Astrocyte (in vitro differentiated cells and primary cell): ENCODE data around the gene P2RY12.

Experiments
- CTCF ChIP-seq: IDR thresholded peaks from 2 replicates; pipeline ENCODE4 v1.5.1; 2011; ENCODE audit warnings: low read depth, mild to moderate bottlenecking, inconsistent platforms, low read length, moderate library complexity; ENCODE audit not compliant: insufficient read depth
- EZH2 ChIP-seq: IDR thresholded peaks from 2 replicates; pipeline ENCODE4 v1.6.1; 2012; ENCODE audit warnings: mild to moderate bottlenecking, low read length, inconsistent platforms; ENCODE audit not compliant: insufficient read depth

DNA sequence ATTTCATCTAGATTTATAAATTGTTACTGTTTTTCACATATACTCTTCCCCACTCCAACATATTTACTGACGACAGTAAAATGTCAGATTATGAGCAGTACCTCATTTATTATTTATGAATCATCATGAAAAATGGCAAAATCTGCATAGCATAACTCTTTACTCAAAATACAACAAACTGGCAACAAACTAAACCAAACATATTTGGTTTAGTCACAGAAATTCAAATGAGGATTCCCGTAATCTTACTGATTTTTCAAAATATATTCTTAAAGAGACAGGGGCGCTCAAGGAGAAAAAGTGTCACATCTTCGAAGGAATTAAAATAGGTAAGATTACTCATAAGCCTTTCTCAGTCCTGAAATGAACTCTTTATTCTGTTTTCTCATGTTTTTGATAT lies 64.9 kb downstream of the P2RY12 start:
- TF ChIP-seq CTCF: no peak
- no peak for TF ChIP-seq EZH2
